HG02623 (cell line): ENCODE data around the gene ZCCHC7.
A peak's percentile ranks its signal among the peaks of the same experiment; 100 is the strongest.
"Not testable (repeated sequence)": the region's sequence is repeated elsewhere in the genome, so short reads cannot be mapped to it uniquely, and the experiment has no call there.

Source experiments
- ATAC-seq: cut with Tn5 transposase; IDR thresholded peaks from one replicate; pipeline ENCODE4 v1.9.1; 2021; ENCODE audit warnings: moderate library complexity; ENCODE audit not compliant: unreplicated experiment

Gene ZCCHC7

GRCh38 chr9:37120843-37121335 lies 515 bp downstream of the ZCCHC7 start:
- ATAC-seq, result peak; percentile 28

GRCh38 chr9:37121881-37122280 lies 1.5 kb downstream of the ZCCHC7 start:
- no peak for ATAC-seq

GRCh38 chr9:37126214-37126788 lies 5.9 kb downstream of the ZCCHC7 start:
- no peak for ATAC-seq

GRCh38 chr9:37127018-37127417 lies 6.6 kb downstream of the ZCCHC7 start:
- ATAC-seq, result no peak

- no peak for ATAC-seq
These were observed 7.7 kb downstream of the ZCCHC7 start for GRCh38 chr9:37128051-37128450.

GRCh38 chr9:37134166-37134565 lies 13.8 kb downstream of the ZCCHC7 start:
- no peak for ATAC-seq

GRCh38 chr9:37141015-37141414 lies 20.6 kb downstream of the ZCCHC7 start:
- no peak for ATAC-seq

- ATAC-seq, result no peak
These were observed 24.4 kb downstream of the ZCCHC7 start for GRCh38 chr9:37144762-37145161.

GRCh38 chr9:37146410-37146809 lies 26.0 kb downstream of the ZCCHC7 start:
- ATAC-seq, result no peak

GRCh38 chr9:37148181-37148580 lies 27.8 kb downstream of the ZCCHC7 start:
- ATAC-seq, result no peak

GRCh38 chr9:37149666-37150308 lies 29.4 kb downstream of the ZCCHC7 start:
- ATAC-seq, result no peak

- no peak for ATAC-seq
These were observed 30.0 kb downstream of the ZCCHC7 start for GRCh38 chr9:37150415-37150814.

GRCh38 chr9:37151812-37152211 lies 31.4 kb downstream of the ZCCHC7 start:
- no peak for ATAC-seq

GRCh38 chr9:37152365-37152764 lies 32.0 kb downstream of the ZCCHC7 start:
- ATAC-seq, result no peak

GRCh38 chr9:37155601-37156000 lies 35.2 kb downstream of the ZCCHC7 start:
- no peak for ATAC-seq

GRCh38 chr9:37156205-37156604 lies 35.8 kb downstream of the ZCCHC7 start:
- no peak for ATAC-seq

- ATAC-seq, result no peak
These were observed 36.5 kb downstream of the ZCCHC7 start for GRCh38 chr9:37156781-37157356.

- ATAC-seq, result no peak
These were observed 37.5 kb downstream of the ZCCHC7 start for GRCh38 chr9:37157726-37158377.

- no peak for ATAC-seq
These were observed 42.9 kb downstream of the ZCCHC7 start for GRCh38 chr9:37163299-37163698.

- ATAC-seq, result not testable (repeated sequence)
These were observed 44.0 kb downstream of the ZCCHC7 start for GRCh38 chr9:37164335-37164734.

GRCh38 chr9:37165644-37166043 lies 45.3 kb downstream of the ZCCHC7 start:
- ATAC-seq, result no peak
